Stimulated activated naive B cell treated with anti-CD40 and anti-IgM and Interleukin-4, amounts not matched to agents 10 μg/mL and 1 μg/mL and 100 μg/mL, for 72 hours (primary cell): Measurements from ENCODE around the gene MACROD2.
"Not testable (repeated sequence)": the region's sequence is repeated elsewhere in the genome, so short reads cannot be mapped to it uniquely, and the experiment has no call there.

Source experiments
- ATAC-seq, 2 donors: fragments of 150-1000 bp; cut with Tn5 transposase; replicated peaks; 2 replicates each; pipeline ENCODE4 v1.10.0; 2021; ENCODE audit warnings: moderate library complexity in 1 of 2
- DNase-seq: peaks from one replicate; pipeline ENCODE4 v3.0.0; 2021
- H3K27ac Mint-ChIP-seq: one replicate; pipeline ENCODE4 v1.8.0; 2022; ENCODE audit warnings: mild to moderate bottlenecking, mixed read lengths
- H3K27me3 Mint-ChIP-seq, 2 donors: one replicate each; pipeline ENCODE4 v1.8.0; 2022; ENCODE audit warnings: mixed read lengths in 2 of 2
- H3K36me3 Mint-ChIP-seq, 2 donors: one replicate each; pipeline ENCODE4 v1.8.0; 2022; ENCODE audit warnings: mixed read lengths in 2 of 2, mild to moderate bottlenecking in 1 of 2
- H3K4me1 Mint-ChIP-seq, 2 donors: one replicate each; pipeline ENCODE4 v1.8.0; 2022; ENCODE audit warnings: mixed read lengths in 2 of 2, mild to moderate bottlenecking in 1 of 2
- H3K4me3 Mint-ChIP-seq, 2 donors: one replicate each; pipeline ENCODE4 v1.8.0; 2022; ENCODE audit warnings: mild to moderate bottlenecking in 2 of 2, mixed read lengths in 2 of 2, moderate library complexity in 1 of 2
- H3K9me3 Mint-ChIP-seq, 2 donors: one replicate each; pipeline ENCODE4 v1.8.0; 2022; ENCODE audit warnings: mixed read lengths in 2 of 2, mild to moderate bottlenecking in 1 of 2

The MACROD2 gene

DNA sequence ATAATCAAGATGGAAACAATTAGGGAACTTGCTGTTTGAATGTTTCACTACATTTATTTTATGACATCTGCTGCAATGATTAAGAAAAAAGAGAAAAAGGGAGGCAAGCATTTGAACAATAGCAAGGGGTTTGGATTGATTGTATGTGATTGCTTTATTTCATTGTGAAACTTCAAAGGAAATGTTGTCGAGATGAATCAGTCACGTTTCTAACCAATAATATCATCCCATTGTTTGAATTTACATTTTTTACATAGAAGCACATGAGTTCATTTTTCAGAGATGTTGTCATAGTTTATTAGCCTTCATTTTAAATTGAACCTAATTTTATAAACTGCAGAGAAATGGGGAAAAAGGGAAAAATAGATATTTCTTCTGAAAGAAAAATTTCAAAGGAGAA lies 2006.0 kb downstream of the MACROD2 start:
- H3K4me1 Mint-ChIP-seq = peaks cover 23 to 42% of the 10 kb centered on the region in 2 donors
- ATAC-seq (no peak), DNase-seq (no peak)
- no peak overlapping the region for H3K4me3 Mint-ChIP-seq
- H3K36me3 Mint-ChIP-seq = peaks cover 61 to 76% of the 10 kb centered on the region in 2 donors
- H3K27me3 Mint-ChIP-seq = no peaks in the 10 kb centered on the region
- H3K27ac Mint-ChIP-seq = no peak overlapping the region
- H3K9me3 Mint-ChIP-seq = peaks cover 14 to 15% of the 10 kb centered on the region in 2 donors

DNA sequence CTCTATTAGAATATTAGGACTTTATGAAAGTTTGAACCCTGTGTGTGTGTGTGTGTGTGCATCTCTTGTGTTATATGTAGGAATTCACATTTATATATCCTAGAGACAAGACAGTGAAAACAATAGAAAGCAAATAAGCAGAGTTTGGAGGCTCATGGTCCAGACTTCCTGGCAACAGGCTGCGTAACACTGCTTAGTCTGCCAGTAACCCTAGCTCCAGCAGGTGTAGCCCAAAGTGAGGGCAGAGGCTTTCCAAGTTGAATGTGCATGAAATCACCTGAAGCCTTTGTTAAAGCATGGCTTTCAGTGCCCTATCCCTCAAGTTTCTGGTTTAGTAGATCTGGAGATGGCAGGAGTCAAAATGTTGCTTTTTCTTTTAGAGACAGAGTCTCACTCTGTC lies 2008.0 kb downstream of the MACROD2 start:
- no peak for DNase-seq
- ATAC-seq = no peak
- Mint-ChIP-seq H3K27me3 (no peaks in the 10 kb centered on the region), H3K27ac (no peak overlapping the region), H3K36me3 (peaks cover 48 to 70% of the 10 kb centered on the region in 2 donors), H3K9me3 (peaks cover 8 to 10% of the 10 kb centered on the region in 2 donors), H3K4me3 (no peak overlapping the region), H3K4me1 (peaks cover 25 to 50% of the 10 kb centered on the region in 2 donors)

DNA sequence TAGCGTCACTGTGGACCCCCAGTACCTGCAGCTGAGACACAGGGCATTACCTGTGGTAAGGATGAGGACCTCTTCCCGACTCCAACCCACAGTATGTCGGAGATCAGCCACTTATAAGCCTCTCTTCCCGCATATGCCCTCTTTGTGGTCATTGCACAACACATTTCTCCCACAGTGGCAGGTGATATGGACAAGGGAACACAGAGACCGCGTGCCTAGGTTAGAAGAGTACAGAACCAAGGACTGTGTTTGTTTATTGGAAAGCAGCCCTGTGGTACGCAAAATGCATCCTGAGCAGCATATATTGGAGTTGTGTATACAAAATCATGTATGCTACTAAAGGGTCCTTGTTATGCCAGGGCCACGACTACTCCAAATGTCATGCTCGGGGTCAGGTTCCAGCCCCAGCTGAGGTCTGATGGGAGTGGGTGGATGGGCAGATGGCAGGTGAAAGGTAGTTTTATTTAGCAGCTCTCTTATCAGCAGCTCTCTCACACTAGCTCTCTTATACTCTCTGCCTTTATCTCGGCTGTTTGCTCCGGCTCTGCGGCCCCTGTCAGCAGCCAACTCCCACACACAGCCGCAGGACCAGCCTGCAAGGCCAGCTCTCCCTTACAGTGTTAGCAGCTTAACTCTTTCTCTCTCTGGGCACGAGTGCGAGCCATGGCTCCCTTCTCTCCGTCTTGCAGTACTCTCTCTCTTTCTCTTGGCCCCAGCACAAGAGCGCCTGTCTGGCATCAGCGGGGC lies 2009.0 kb downstream of the MACROD2 start:
- DNase-seq (no peak), ATAC-seq (no peak)
- H3K9me3 Mint-ChIP-seq = peaks cover 7 to 10% of the 10 kb centered on the region in 2 donors
- H3K27ac Mint-ChIP-seq = peak overlapping the region; percentile 72
- H3K4me1 Mint-ChIP-seq = peaks cover 28 to 50% of the 10 kb centered on the region in 2 donors
- H3K4me3 Mint-ChIP-seq = no peak overlapping the region
- H3K36me3 Mint-ChIP-seq = peaks cover 47 to 68% of the 10 kb centered on the region in 2 donors
- no peaks in the 10 kb centered on the region for H3K27me3 Mint-ChIP-seq

DNA sequence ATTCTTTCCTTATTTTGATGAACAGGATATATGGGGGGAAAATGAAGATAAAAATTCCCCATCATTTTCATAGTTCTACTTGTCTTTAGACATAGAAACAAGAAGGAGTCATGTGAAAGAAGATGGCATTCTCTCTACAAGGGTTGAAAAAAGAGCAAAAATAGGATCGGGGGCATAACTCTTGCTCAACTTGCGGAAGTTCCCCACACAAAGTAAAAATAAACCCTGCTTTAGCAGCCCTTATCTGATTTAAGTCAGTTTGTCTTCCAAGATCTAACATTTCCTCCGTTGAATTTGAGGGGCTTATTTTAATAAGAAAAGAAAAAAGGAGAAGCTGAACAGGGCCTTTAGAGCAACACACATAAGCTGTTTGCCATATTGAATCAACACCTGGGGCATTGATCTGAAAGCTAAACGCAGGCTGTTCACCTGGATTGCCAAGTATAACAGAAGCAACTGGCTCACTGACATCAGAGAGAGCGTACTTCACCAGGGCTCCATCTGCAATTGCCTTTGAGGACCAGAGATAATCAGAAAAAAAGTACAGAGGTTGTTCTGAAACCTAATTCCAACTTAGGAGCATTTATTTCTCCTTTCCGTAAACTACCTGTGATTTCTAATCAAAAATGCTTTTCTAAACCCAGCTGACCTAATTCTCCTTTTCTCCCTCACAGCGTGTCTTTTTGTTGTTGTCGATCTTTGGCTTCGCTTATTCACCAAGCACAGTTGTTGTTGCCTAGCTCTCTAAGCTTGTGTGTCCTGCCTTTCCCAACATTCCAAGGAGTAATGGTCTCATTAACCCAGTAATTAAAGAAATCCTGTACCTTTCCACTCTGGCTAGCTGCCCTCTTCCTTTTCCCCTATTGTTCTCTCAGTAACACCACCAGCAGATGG lies 2010.0 kb downstream of the MACROD2 start:
- no peak for ATAC-seq
- H3K27me3 Mint-ChIP-seq = no peaks in the 10 kb centered on the region
- peaks cover 4 to 7% of the 10 kb centered on the region in 2 donors for H3K9me3 Mint-ChIP-seq
- H3K4me1 Mint-ChIP-seq = peaks cover 28 to 47% of the 10 kb centered on the region in 2 donors
- DNase-seq = no peak
- H3K4me3 Mint-ChIP-seq = no peak overlapping the region
- peaks cover 41 to 61% of the 10 kb centered on the region in 2 donors for H3K36me3 Mint-ChIP-seq
- H3K27ac Mint-ChIP-seq = peak overlapping the region; percentile 72

DNA sequence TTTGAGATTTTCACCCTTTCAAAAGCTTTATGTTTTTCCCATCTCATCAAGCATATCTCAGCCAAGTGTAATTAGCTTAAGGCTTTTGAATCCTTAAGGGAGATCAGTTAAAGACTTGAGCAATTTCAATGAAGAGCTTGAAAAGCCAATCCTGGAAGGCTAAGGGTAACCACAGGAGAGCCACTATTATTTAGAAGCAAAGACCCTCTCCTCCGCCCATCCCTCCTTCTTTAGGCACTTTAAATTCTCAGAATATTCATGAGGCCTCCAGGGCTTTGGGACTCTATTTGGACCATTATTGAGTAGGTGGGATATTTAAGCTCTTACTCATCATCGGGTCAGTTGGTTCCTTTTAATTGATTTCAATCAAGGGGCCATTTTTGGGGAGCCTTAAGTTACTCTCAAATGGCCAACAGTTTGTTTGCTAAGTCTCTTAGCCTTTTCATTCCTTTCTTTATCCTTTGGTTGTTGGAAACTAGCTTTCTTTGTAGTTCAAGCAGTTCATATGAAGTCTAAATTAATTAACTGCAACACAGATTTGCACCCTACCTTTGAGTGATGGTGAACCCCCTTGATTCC lies 2010.7 kb downstream of the MACROD2 start:
- H3K27me3 Mint-ChIP-seq = no peaks in the 10 kb centered on the region
- ATAC-seq = no peak
- peaks cover 1 to 4% of the 10 kb centered on the region in 2 donors for H3K9me3 Mint-ChIP-seq
- peaks cover 37 to 62% of the 10 kb centered on the region in 2 donors for H3K36me3 Mint-ChIP-seq
- H3K4me1 Mint-ChIP-seq = peaks cover 25 to 41% of the 10 kb centered on the region in 2 donors
- no peak overlapping the region for H3K4me3 Mint-ChIP-seq
- DNase-seq = no peak
- no peak overlapping the region for H3K27ac Mint-ChIP-seq

DNA sequence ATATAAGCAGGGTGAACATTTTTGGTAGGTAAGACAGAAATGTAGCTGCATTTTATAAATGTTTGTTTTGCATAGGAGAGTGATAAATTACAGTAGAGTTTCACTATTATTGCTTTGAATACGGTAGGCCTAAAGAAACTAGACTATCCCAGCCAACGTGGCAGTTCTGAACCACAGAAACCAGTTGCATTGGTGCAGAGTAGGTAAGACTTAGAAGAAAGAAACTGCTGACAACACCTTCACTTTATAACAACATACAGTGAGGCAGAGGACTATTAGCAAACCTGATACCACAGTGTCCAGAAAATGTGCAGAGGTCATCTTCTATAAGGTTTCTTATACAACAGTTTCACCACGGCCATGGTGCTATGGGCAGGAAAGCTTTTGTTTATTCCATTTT lies 2011.8 kb downstream of the MACROD2 start:
- H3K4me3 Mint-ChIP-seq = no peak overlapping the region
- H3K27ac Mint-ChIP-seq = no peak overlapping the region
- DNase-seq = no peak
- H3K36me3 Mint-ChIP-seq = peaks cover 36 to 68% of the 10 kb centered on the region in 2 donors
- H3K4me1 Mint-ChIP-seq = peaks cover 26 to 34% of the 10 kb centered on the region in 2 donors
- H3K9me3 Mint-ChIP-seq = peaks cover 1 to 4% of the 10 kb centered on the region in 2 donors
- no peaks in the 10 kb centered on the region for H3K27me3 Mint-ChIP-seq
- peak in 1 of 2 donors; percentile 38 for ATAC-seq

DNA sequence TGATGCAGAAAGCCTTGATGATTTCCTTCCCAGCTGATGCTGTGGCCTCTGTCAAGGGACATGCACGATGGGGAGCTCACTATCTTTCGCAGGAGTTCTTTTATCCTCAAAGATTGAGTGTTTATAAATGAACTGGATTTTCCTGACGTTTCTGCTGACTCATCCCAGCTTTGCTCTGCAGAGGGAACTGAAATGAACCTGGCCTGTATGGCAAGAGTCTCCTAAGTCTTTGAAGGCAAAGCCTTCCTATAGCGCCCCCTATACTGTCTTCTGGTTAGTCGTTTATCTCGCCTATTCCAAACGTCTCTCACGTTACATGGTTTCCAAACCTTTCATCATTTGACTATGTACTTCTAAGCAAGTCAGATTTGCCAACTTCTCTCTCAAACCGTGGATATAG lies 2012.6 kb downstream of the MACROD2 start:
- Mint-ChIP-seq H3K4me3 (no peak overlapping the region), H3K27ac (no peak overlapping the region), H3K27me3 (no peaks in the 10 kb centered on the region), H3K4me1 (peaks cover 26 to 29% of the 10 kb centered on the region in 2 donors), H3K9me3 (peaks cover 3 to 10% of the 10 kb centered on the region in 2 donors), H3K36me3 (peaks cover 37 to 72% of the 10 kb centered on the region in 2 donors)
- DNase-seq (no peak), ATAC-seq (no peak)

DNA sequence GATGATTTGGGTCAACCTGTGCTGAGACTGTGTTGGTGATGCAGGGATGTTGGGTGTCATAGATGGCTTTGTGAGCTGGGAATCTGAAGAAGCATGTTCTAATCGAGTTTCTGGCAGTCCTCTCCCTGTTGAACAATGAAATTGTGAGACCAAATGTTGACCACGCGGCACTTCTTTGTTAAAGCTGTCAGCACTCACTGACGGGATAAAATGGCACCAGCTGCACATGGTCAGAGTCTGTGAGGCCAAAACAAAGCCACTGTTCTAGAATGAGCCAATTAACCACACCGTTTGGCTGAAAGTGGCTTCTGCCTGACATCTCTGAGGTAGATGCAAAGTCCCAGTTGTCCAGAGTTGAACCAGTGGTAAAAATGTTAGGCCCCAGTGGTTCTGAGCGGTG lies 2015.7 kb downstream of the MACROD2 start:
- no peak overlapping the region for H3K4me3 Mint-ChIP-seq
- no peak for DNase-seq

DNA sequence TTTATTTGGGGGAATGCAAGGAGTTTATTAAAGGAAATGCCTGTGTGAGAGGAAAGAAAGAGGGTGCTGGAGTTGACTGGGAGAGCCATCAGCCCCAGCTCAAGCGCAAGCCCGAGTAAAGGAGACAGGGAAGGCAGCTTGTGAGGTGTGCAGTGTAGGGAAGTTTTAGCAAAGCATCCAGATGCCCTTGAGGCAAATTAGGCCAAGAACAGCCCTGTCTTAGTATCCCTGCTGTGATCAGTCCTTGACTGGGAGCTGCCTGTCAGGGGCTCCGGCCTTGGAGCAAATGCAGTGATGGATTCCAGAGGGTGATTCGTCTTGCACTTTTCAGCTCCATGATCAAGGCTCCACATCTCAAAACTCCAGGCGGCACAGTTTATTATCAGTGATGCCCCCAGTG lies 2016.2 kb downstream of the MACROD2 start:
- H3K36me3 Mint-ChIP-seq = peaks cover 39 to 64% of the 10 kb centered on the region in 2 donors
- no peak overlapping the region for H3K27ac Mint-ChIP-seq
- ATAC-seq = no peak
- peaks cover 14 to 21% of the 10 kb centered on the region in 2 donors for H3K4me1 Mint-ChIP-seq
- peaks cover 4 to 7% of the 10 kb centered on the region in 2 donors for H3K9me3 Mint-ChIP-seq
- DNase-seq = no peak
- H3K27me3 Mint-ChIP-seq = no peaks in the 10 kb centered on the region
- H3K4me3 Mint-ChIP-seq = no peak overlapping the region

More for the DNA sequence above, 2015.7 kb downstream of the MACROD2 start:
- H3K27me3 Mint-ChIP-seq = no peaks in the 10 kb centered on the region
- H3K27ac Mint-ChIP-seq = no peak overlapping the region
- peaks cover 40 to 63% of the 10 kb centered on the region in 2 donors for H3K36me3 Mint-ChIP-seq
- peaks cover 16 to 21% of the 10 kb centered on the region in 2 donors for H3K4me1 Mint-ChIP-seq
- ATAC-seq = no peak
- H3K9me3 Mint-ChIP-seq = peaks cover 4 to 7% of the 10 kb centered on the region in 2 donors

DNA sequence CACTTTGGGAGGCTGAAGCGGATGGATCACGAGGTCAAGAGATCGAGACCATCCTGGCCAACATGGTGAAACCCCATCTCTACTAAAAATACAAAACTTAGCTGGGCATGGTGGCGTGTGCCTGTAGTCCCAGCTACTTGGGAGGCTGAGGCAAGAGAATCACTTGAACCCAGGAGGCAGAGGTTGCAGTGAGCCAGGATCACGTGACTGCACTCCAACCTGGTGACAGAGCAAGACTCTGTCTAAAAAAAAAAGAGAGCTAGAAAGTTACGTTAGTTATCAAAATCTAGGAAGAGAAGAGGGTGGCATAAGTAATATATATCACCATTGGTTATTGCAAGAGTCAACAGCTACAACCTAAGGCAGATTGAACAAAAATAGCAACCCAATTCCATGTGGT lies 2017.6 kb downstream of the MACROD2 start:
- not testable (repeated sequence) for DNase-seq, H3K27me3 Mint-ChIP-seq, H3K27ac Mint-ChIP-seq, H3K4me3 Mint-ChIP-seq, ATAC-seq
- Mint-ChIP-seq H3K9me3 (peaks cover 8 to 13% of the 10 kb centered on the region in 2 donors), H3K36me3 (peaks cover 52 to 73% of the 10 kb centered on the region in 2 donors), H3K4me1 (peaks cover 13 to 22% of the 10 kb centered on the region in 2 donors)

DNA sequence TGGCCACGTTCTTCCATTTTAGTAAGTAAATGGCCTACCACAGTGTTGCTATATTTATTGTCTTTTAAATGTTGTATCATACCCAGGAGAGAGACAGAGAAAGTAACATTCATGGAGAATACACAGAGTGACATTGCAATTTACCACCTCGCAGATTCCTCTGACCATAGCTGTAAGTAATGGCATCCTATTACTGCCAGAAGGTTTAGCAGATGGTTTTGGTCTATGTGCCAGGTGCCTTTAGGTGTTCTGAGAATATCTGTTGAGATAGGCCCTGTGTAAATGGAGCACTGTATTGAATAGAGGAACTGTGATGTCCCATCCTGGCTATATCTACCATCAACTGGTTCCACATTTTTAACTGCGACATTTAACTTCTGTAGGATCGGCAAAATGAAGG lies 2018.3 kb downstream of the MACROD2 start:
- peaks cover 56 to 74% of the 10 kb centered on the region in 2 donors for H3K36me3 Mint-ChIP-seq
- H3K27ac Mint-ChIP-seq = no peak overlapping the region
- H3K9me3 Mint-ChIP-seq = peaks cover 8 to 13% of the 10 kb centered on the region in 2 donors
- no peaks in the 10 kb centered on the region for H3K27me3 Mint-ChIP-seq
- peaks cover 17 to 20% of the 10 kb centered on the region in 2 donors for H3K4me1 Mint-ChIP-seq
- no peak for DNase-seq
- no peak for ATAC-seq
- H3K4me3 Mint-ChIP-seq = no peak overlapping the region

DNA sequence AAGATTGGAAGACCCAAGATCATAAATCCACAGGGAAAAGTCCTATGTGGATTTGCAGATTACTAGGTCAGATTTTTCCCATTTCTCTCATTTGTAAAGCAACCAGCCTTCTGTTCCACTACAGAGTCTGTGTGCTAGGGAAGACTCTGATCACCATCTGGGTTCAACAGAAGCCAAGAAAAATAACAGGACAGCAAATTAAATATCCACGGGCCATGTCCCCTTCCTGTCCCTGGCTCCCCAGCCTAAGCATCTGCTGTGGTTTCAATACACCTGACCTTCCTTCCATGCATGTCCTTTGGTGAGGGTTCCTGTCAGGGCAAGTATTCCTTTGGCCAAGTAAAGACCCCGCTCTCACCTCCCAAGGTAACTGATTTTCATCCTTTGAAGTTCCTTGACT lies 2019.1 kb downstream of the MACROD2 start:
- no peak for ATAC-seq
- Mint-ChIP-seq H3K36me3 (peaks cover 58 to 76% of the 10 kb centered on the region in 2 donors), H3K27me3 (no peaks in the 10 kb centered on the region), H3K4me1 (peaks cover 20 to 25% of the 10 kb centered on the region in 2 donors), H3K4me3 (no peak overlapping the region), H3K27ac (no peak overlapping the region), H3K9me3 (peaks cover 8 to 13% of the 10 kb centered on the region in 2 donors)
- DNase-seq = no peak

DNA sequence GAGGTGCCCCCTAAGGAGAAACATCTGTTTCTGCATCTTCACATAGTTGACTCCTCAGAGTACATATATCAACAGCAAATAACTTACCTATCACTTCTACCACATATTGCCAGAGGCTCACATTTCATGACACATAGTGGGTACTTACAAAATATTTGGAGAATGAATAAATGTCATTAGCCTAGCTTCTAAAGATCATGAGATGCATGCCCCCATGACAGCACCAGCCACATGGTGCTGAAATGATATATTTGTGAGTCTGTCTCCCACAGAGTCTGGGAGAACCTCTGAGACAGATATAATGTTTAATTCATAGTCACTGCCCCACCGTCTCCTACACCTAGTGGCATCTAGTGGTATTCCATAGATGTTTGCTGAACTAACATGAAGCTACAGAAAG lies 2022.3 kb downstream of the MACROD2 start:
- H3K4me1 Mint-ChIP-seq = peaks cover 24 to 36% of the 10 kb centered on the region in 2 donors
- H3K9me3 Mint-ChIP-seq = peaks cover 6 to 10% of the 10 kb centered on the region in 2 donors

DNA sequence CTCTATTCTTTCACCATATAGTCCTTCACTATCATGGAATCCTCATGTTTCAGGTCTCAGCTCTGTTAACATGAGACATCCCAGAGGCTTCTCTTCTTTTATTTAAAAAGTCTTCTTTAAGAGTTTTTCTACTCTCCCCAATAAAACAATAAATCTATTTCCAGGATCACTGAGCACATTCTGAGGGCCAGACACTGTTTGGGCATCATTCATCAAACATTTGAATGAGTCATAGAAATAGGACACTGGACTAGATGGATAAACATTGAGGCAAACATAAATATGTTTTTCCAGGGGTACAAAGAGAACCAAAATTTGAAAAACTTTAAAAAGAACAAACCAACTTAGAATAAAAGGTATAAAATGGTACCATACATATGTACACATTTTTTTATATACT lies 2023.6 kb downstream of the MACROD2 start:
- peaks cover 29 to 45% of the 10 kb centered on the region in 2 donors for H3K4me1 Mint-ChIP-seq
- ATAC-seq (no peak), DNase-seq (no peak)
- H3K27me3 Mint-ChIP-seq = no peaks in the 10 kb centered on the region
- peaks cover 6% of the 10 kb centered on the region in 2 donors for H3K9me3 Mint-ChIP-seq
- peaks cover 55 to 67% of the 10 kb centered on the region in 2 donors for H3K36me3 Mint-ChIP-seq
- H3K27ac Mint-ChIP-seq = no peak overlapping the region
- H3K4me3 Mint-ChIP-seq = no peak overlapping the region

More for the DNA sequence above, 2022.3 kb downstream of the MACROD2 start:
- Mint-ChIP-seq H3K27me3 (no peaks in the 10 kb centered on the region), H3K36me3 (peaks cover 62 to 68% of the 10 kb centered on the region in 2 donors), H3K4me3 (no peak overlapping the region), H3K27ac (peak overlapping the region; percentile 4)
- no peak for ATAC-seq
- no peak for DNase-seq
